Islet of Langerhans (tissue), 1 donor: ENCODE results near the gene PLEKHB1.

Source experiments
- FAIRE-seq: peaks from one replicate; lab custom pipeline; 2011; peaks lifted over from hg19 to GRCh38; lab: Jason Lieb, UNC

PLEKHB1 gene

GRCh38 chr11:73645972-73646631, at the start of gene PLEKHB1:
Gene PLEKHB1, plus strand, starts transcription at chr11:73646581. Its CDS starts 28 bp downstream, at chr11:73646609.
- FAIRE-seq = no peak

- no peak for FAIRE-seq
These were observed 48.9 kb upstream of the PLEKHB1 start for GRCh38 chr11:73597336-73597955.

GRCh38 chr11:73597956-73598718, 48.2 kb upstream of the PLEKHB1 start, which contains the start of gene FAM168A:
Gene FAM168A, minus strand, starts transcription at chr11:73598112. Its CDS starts 129,638 bp downstream, at chr11:73468474.
- peak; percentile 41 for FAIRE-seq

GRCh38 chr11:73598719-73599379, 47.5 kb upstream of the PLEKHB1 start:
- FAIRE-seq = no peak

GRCh38 chr11:73612601-73613140, 33.7 kb upstream of the PLEKHB1 start:
- no peak for FAIRE-seq

- FAIRE-seq = no peak
These were observed 31.8 kb upstream of the PLEKHB1 start for GRCh38 chr11:73614591-73614990.

GRCh38 chr11:73622926-73623593, 23.3 kb upstream of the PLEKHB1 start:
- no peak for FAIRE-seq

GRCh38 chr11:73623686-73624085, 22.7 kb upstream of the PLEKHB1 start:
- peak; percentile 83 for FAIRE-seq

- no peak for FAIRE-seq
These were observed 20.6 kb upstream of the PLEKHB1 start for GRCh38 chr11:73625696-73626318.

GRCh38 chr11:73629907-73630306, 16.5 kb upstream of the PLEKHB1 start:
- FAIRE-seq = no peak

GRCh38 chr11:73632996-73633395, 13.4 kb upstream of the PLEKHB1 start:
- FAIRE-seq = no peak

GRCh38 chr11:73633999-73634398, 12.4 kb upstream of the PLEKHB1 start:
- no peak for FAIRE-seq

- FAIRE-seq = no peak
These were observed 10.7 kb upstream of the PLEKHB1 start for GRCh38 chr11:73635721-73636120.

- no peak for FAIRE-seq
These were observed 10.1 kb upstream of the PLEKHB1 start for GRCh38 chr11:73636249-73636648.

GRCh38 chr11:73637012-73637411, 9.4 kb upstream of the PLEKHB1 start:
- FAIRE-seq = no peak

GRCh38 chr11:73640592-73640991, 5.8 kb upstream of the PLEKHB1 start:
- FAIRE-seq = no peak

- FAIRE-seq = no peak
These were observed 4.7 kb upstream of the PLEKHB1 start for GRCh38 chr11:73641668-73642067.

GRCh38 chr11:73645121-73645969, 1.0 kb upstream of the PLEKHB1 start:
- FAIRE-seq = no peak

GRCh38 chr11:73647459-73648100, 1.2 kb downstream of the PLEKHB1 start:
- no peak for FAIRE-seq

- FAIRE-seq = no peak
These were observed 1.7 kb downstream of the PLEKHB1 start for GRCh38 chr11:73648121-73648520.
